ENCODE results near the gene MEDAG. TPM values are rescaled to one million over a fixed set of nuclear protein-coding genes. Genes with fewer than 3 reads are reported as not detected.

MEDAG gene
- total RNA-seq, 2 experiments from 2014 or later = not detected

DNA sequence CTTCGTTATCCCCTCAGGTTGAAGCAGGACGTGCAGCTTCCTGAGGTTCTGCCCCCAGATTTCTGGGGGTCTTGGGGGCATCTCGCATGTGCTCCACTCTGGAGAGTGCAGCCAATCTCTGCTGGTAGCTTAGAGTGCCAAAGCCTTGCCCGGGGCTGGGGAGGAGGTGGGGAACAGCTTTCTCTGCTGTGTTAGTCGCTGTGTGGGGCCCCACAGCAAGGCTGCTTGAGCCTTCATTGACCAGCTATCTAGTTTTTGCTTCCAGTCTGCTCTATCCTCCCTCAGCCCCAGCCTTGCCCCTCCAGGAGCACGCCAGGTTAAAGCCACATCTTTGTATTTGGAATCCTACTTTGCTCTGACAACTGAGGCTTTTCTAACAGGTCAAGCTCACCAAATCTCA, 32.0 kb upstream of the MEDAG start:
- DNase-seq = no peak
- Mint-ChIP-seq H3K9me3 (no peaks in the 10 kb centered on the region), H3K27ac (no peak overlapping the region), H3K4me1 (ENCODE audit: low read depth) (no peaks in the 10 kb centered on the region), H3K4me3 (no peak overlapping the region), H3K36me3 (ENCODE audit: low read depth) (no peaks in the 10 kb centered on the region), H3K27me3 (peaks cover 13% of the 10 kb centered on the region)
- no peak for TF ChIP-seq CTCF (IDR thresholded peaks at IDR 0.05)
- ChIA-PET CTCF (interaction anchor here (1.4 to 2.9 kb wide), 2 partner anchors 8 to 170 kb away, joined by 4 to 15 read pairs; no protein-coding TSS in a partner anchor), POLR2A (no interaction called here)
- intact Hi-C loops (cut with micrococcal nuclease) = no loop called here
- no peak for ATAC-seq

- TF ChIP-seq CTCF (IDR thresholded peaks at IDR 0.05) = no peak
- CTCF ChIA-PET = interaction anchor here (2.9 kb wide), 1 partner anchor 9 kb away, joined by 15 read pairs; no protein-coding TSS in a partner anchor
- DNase-seq = no peak
- POLR2A ChIA-PET = no interaction called here
- no peak for ATAC-seq
- Mint-ChIP-seq H3K27me3 (peaks cover 13% of the 10 kb centered on the region), H3K4me3 (no peak overlapping the region), H3K4me1 (ENCODE audit: low read depth) (no peaks in the 10 kb centered on the region), H3K27ac (no peak overlapping the region), H3K36me3 (ENCODE audit: low read depth) (no peaks in the 10 kb centered on the region), H3K9me3 (no peaks in the 10 kb centered on the region)
- intact Hi-C loops (cut with micrococcal nuclease) = no loop called here
Observed at GRCh38 chr13:30874561-30874960, 31.5 kb upstream of the MEDAG start.

DNA sequence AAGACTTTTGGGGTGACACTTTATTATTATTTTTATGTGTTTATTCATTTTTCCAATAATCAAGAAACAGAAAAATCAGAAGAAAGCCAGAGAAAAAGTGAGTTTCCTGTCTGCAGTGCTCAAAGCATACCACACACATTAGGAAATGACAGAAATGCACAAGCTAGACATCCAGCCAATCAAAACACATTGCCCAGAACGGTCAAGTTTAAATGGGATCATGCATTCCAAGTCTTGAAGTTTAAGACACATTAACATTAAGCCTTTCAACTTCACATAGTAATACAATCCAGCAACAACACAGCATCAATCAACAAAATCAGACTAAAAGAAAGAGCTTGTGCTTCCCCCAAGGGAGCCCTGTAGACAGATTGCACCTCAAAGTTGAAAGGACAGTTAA, 28.7 kb upstream of the MEDAG start:
- ATAC-seq = no peak
- Mint-ChIP-seq H3K4me1 (ENCODE audit: low read depth) (no peaks in the 10 kb centered on the region), H3K27ac (no peak overlapping the region), H3K4me3 (no peak overlapping the region), H3K36me3 (ENCODE audit: low read depth) (no peaks in the 10 kb centered on the region), H3K9me3 (no peaks in the 10 kb centered on the region), H3K27me3 (peaks cover 22% of the 10 kb centered on the region)
- CTCF ChIA-PET = interaction anchor here (1.7 kb wide), 1 partner anchor 11 kb away, joined by 8 read pairs; no protein-coding TSS in a partner anchor
- intact Hi-C loops (cut with micrococcal nuclease) = no loop called here
- no peak for TF ChIP-seq CTCF (IDR thresholded peaks at IDR 0.05)
- POLR2A ChIA-PET = no interaction called here
- DNase-seq = no peak

- intact Hi-C loops (cut with micrococcal nuclease) = no loop called here
- no peaks in the 10 kb centered on the region for H3K36me3 Mint-ChIP-seq (ENCODE audit: low read depth)
- ChIA-PET CTCF (interaction anchor here (1.1 to 1.8 kb wide), 2 partner anchors 13 to 15 kb away, joined by 3 to 15 read pairs; no protein-coding TSS in a partner anchor), POLR2A (no interaction called here)
- no peaks in the 10 kb centered on the region for H3K9me3 Mint-ChIP-seq
- no peak for DNase-seq
- no peak for TF ChIP-seq CTCF (IDR thresholded peaks at IDR 0.05)
- H3K27ac Mint-ChIP-seq = no peak overlapping the region
- no peak overlapping the region for H3K4me3 Mint-ChIP-seq
- no peak for ATAC-seq
- peaks cover 21% of the 10 kb centered on the region for H3K27me3 Mint-ChIP-seq
- H3K4me1 Mint-ChIP-seq (ENCODE audit: low read depth) = peaks cover 14% of the 10 kb centered on the region
Observed at GRCh38 chr13:30880151-30880855, 25.8 kb upstream of the MEDAG start.

GRCh38 chr13:30880856-30881155, 25.3 kb upstream of the MEDAG start:
- no peak overlapping the region for H3K27ac Mint-ChIP-seq
- no peaks in the 10 kb centered on the region for H3K36me3 Mint-ChIP-seq (ENCODE audit: low read depth)
- H3K4me1 Mint-ChIP-seq (ENCODE audit: low read depth) = peaks cover 15% of the 10 kb centered on the region
- no peak for DNase-seq
- ChIA-PET CTCF (interaction anchor here (0.7 kb wide), 1 partner anchor 12 kb away, joined by 3 read pairs; no protein-coding TSS in a partner anchor), POLR2A (no interaction called here)
- no peaks in the 10 kb centered on the region for H3K9me3 Mint-ChIP-seq
- no peak overlapping the region for H3K4me3 Mint-ChIP-seq
- H3K27me3 Mint-ChIP-seq = peaks cover 21% of the 10 kb centered on the region
- intact Hi-C loops (cut with micrococcal nuclease) = no loop called here
- TF ChIP-seq CTCF (IDR thresholded peaks at IDR 0.05) = no peak
- no peak for ATAC-seq

All from activated CD8-positive, alpha-beta T cell treated with anti-CD3 and anti-CD28 coated beads for 36 hours (primary cell).